ELF-1 (cell line): ENCODE data around the gene TCF4.
A peak's percentile ranks its signal among the peaks of the same experiment; 100 is the strongest.

Source experiments
- DNase-seq: peaks from one replicate; pipeline ENCODE4 v3.0.0-alpha.2; 2016; ENCODE audit warnings: low read depth, low spot score

Gene TCF4

GRCh38 chr18:55444536-55444935 is 143.5 kb downstream of the TCF4 start:
- no peak for DNase-seq

GRCh38 chr18:55443776-55444175 is 144.2 kb downstream of the TCF4 start:
- DNase-seq, result no peak

GRCh38 chr18:55442561-55442960 is 145.4 kb downstream of the TCF4 start:
- DNase-seq, result no peak

GRCh38 chr18:55440988-55441387 is 147.0 kb downstream of the TCF4 start:
- DNase-seq, result no peak

- peak; percentile 74 for DNase-seq
These were observed 148.9 kb downstream of the TCF4 start for GRCh38 chr18:55439056-55439455.

- no peak for DNase-seq
These were observed 152.4 kb downstream of the TCF4 start for GRCh38 chr18:55435592-55435991.

GRCh38 chr18:55433648-55434047 is 154.3 kb downstream of the TCF4 start:
- DNase-seq, result no peak

GRCh38 chr18:55433140-55433539 is 154.9 kb downstream of the TCF4 start:
- DNase-seq, result no peak

- DNase-seq, result no peak
These were observed 155.5 kb downstream of the TCF4 start for GRCh38 chr18:55432307-55433040.

GRCh38 chr18:55430026-55430425 is 158.0 kb downstream of the TCF4 start:
- no peak for DNase-seq

GRCh38 chr18:55427951-55428350 is 160.0 kb downstream of the TCF4 start:
- no peak for DNase-seq

GRCh38 chr18:55425698-55426097 is 162.3 kb downstream of the TCF4 start:
- DNase-seq, result no peak

- DNase-seq, result no peak
These were observed 165.4 kb downstream of the TCF4 start for GRCh38 chr18:55422456-55423180.

GRCh38 chr18:55421615-55422419 is 166.2 kb downstream of the TCF4 start:
- no peak for DNase-seq

- DNase-seq, result no peak
These were observed 166.7 kb downstream of the TCF4 start for GRCh38 chr18:55421308-55421614.

- DNase-seq, result no peak
These were observed 167.2 kb downstream of the TCF4 start for GRCh38 chr18:55420665-55421307.

- DNase-seq, result no peak
These were observed 167.9 kb downstream of the TCF4 start for GRCh38 chr18:55419947-55420664.

- no peak for DNase-seq
These were observed 168.7 kb downstream of the TCF4 start for GRCh38 chr18:55419132-55419946.

- DNase-seq, result no peak
These were observed 169.6 kb downstream of the TCF4 start for GRCh38 chr18:55418439-55418838.

GRCh38 chr18:55416791-55417190 is 171.2 kb downstream of the TCF4 start:
- DNase-seq, result peak; percentile 16
